HepG2 (cell line): ENCODE data around the gene APOM. TPM values are rescaled to one million over a fixed set of nuclear protein-coding genes. Genes with fewer than 3 reads are reported as not detected.

Experiments used
- ESRRA ChIP-seq: sonication (generic); formaldehyde crosslinking; IDR thresholded peaks from 2 replicates; pipeline ENCODE4 v1.5.1; 2020; ENCODE audit warnings: mild to moderate bottlenecking, low read depth, missing genetic modification reagents
- FOSL2 ChIP-seq: sonication (generic); formaldehyde crosslinking; IDR thresholded peaks from 2 replicates; pipeline ENCODE4 v1.4.0; 2020; ENCODE audit warnings: missing genetic modification reagents
- HOXA9 ChIP-seq: sonication (generic); formaldehyde crosslinking; IDR thresholded peaks from 2 replicates; pipeline ENCODE4 v1.8.1; 2022; ENCODE audit warnings: missing genetic modification reagents, mild to moderate bottlenecking, moderate library complexity, borderline replicate concordance
- KDM2A ChIP-seq: sonication (generic); formaldehyde crosslinking; IDR thresholded peaks from 2 replicates; pipeline ENCODE4 v1.4.0; 2020; ENCODE audit warnings: low read depth, missing genetic modification reagents, borderline replicate concordance
- MIER2 ChIP-seq: IDR thresholded peaks from 2 replicates; pipeline ENCODE4 v1.6.1; 2016; ENCODE audit warnings: missing biosample characterization, missing genetic modification reagents
- MIER3 ChIP-seq: IDR thresholded peaks from 2 replicates; pipeline ENCODE4 v1.6.1; 2016; ENCODE audit warnings: missing compliant biosample characterization, borderline replicate concordance
- NFYB ChIP-seq: sonication (generic); formaldehyde crosslinking; IDR thresholded peaks from 2 replicates; pipeline ENCODE4 v1.4.0; 2020; ENCODE audit warnings: missing genetic modification reagents
- SIX4 ChIP-seq: sonication (generic); formaldehyde crosslinking; IDR thresholded peaks from 2 replicates; pipeline ENCODE4 v1.4.0; 2020; ENCODE audit warnings: missing genetic modification reagents
- SOX5 ChIP-seq: IDR thresholded peaks from 2 replicates; pipeline ENCODE4 v1.6.1; 2016; ENCODE audit warnings: borderline replicate concordance
- TARDBP ChIP-seq: sonication (generic); formaldehyde crosslinking; IDR thresholded peaks from 2 replicates; pipeline ENCODE4 v1.8.0; 2022; ENCODE audit warnings: mild to moderate bottlenecking, missing genetic modification reagents
- ZFP62 ChIP-seq: sonication (generic); formaldehyde crosslinking; IDR thresholded peaks from 2 replicates; pipeline ENCODE4 v1.4.0; 2020; ENCODE audit warnings: missing genetic modification reagents
- ZNF225 ChIP-seq: sonication (generic); formaldehyde crosslinking; IDR thresholded peaks from 2 replicates; pipeline ENCODE4 v1.4.0; 2020; ENCODE audit warnings: mild to moderate bottlenecking, missing genetic modification reagents
- ZNF256 ChIP-seq: sonication (generic); formaldehyde crosslinking; conservative IDR thresholded peaks from 2 replicates; pipeline ENCODE4 v1.4.0; 2020; ENCODE audit warnings: missing genetic modification reagents
- ZNF331 ChIP-seq: sonication (generic); formaldehyde crosslinking; IDR thresholded peaks from 2 replicates; pipeline ENCODE4 v1.4.0; 2020; ENCODE audit warnings: missing genetic modification reagents
- ZNF879 ChIP-seq: sonication (generic); formaldehyde crosslinking; IDR thresholded peaks from 2 replicates; pipeline ENCODE4 v1.8.1; 2023; ENCODE audit warnings: missing genetic modification reagents
- ZUFSP ChIP-seq: sonication (generic); formaldehyde crosslinking; IDR thresholded peaks from 2 replicates; pipeline ENCODE4 v1.9.0; 2021; ENCODE audit warnings: missing genetic modification reagents, mild to moderate bottlenecking, borderline replicate concordance
- polyA plus RNA-seq, 8 experiments: library from polyadenylated mRNA; depleted of rRNA in 3 of 8; stranded (reverse) in 7 of 8; unstranded in 1 of 8; fragments of >200 nt; fragmentation: Illumina TruSeq in 4 of 8; extraction: Trizol in 4 of 8; gene quantifications; 2 replicates each; pipeline versions ENCODE4 v1.2.1 to v1.2.3, GENCODE V29; 2011 to 2016; ENCODE audit warnings: low read depth in 4 of 8, missing spikeins in 1 of 8, mixed read lengths in 1 of 8; ENCODE audit not compliant: insufficient read depth in 1 of 8
- total RNA-seq, 5 experiments: library from RNA; depleted of rRNA; stranded (reverse); fragments of >200 nt; fragmentation: Illumina TruSeq; extraction: Trizol; gene quantifications; 2 replicates each; pipeline ENCODE4 v1.2.3, GENCODE V29; 2016; ENCODE audit warnings: low read depth in 1 of 5
- TF ChIP-seq, protein P1 (sequence below): sonication (generic); formaldehyde crosslinking; conservative IDR thresholded peaks from 2 replicates; pipeline ENCODE4 v1.5.0; 2020; ENCODE audit warnings: missing genetic modification reagents
- TF ChIP-seq, protein P2 (sequence below): IDR thresholded peaks from 2 replicates; pipeline ENCODE4 v1.6.1; 2016
- TF ChIP-seq, protein P3 (sequence below): sonication (generic); formaldehyde crosslinking; IDR thresholded peaks from 2 replicates; pipeline ENCODE4 v1.5.1; 2020; ENCODE audit warnings: mild to moderate bottlenecking, missing genetic modification reagents
- TF ChIP-seq, protein P4 (sequence below): sonication (generic); formaldehyde crosslinking; IDR thresholded peaks from 2 replicates; pipeline ENCODE4 v1.4.0; 2020; ENCODE audit warnings: mild to moderate bottlenecking, missing genetic modification reagents
- TF ChIP-seq, protein P5 (sequence below): sonication (generic); formaldehyde crosslinking; IDR thresholded peaks from 2 replicates; pipeline ENCODE4 v1.8.0; 2022; ENCODE audit warnings: low read depth, missing genetic modification reagents

The APOM gene
- total and polyA plus RNA-seq, 2 of the 13 experiments (the other 11 are each of a cell fraction or from before 2014, with no cell fraction given) = 98.2 to 1,140 TPM

- TF ChIP-seq TARDBP = no peak; the same call in 1 of the 2 replicates
- TF ChIP-seq ZNF256 = no peak
- 0 out of 2 replicates have a peak, but pooled peaks have one; percentile 18 for TF ChIP-seq KDM2A (CRISPR knock-in tag)
- peak; percentile 28; the same call in 1 of the 2 replicates for TF ChIP-seq SOX5 (CRISPR knock-in tag)
- TF ChIP-seq ZNF331 (CRISPR knock-in tag) = no peak
- no peak for TF ChIP-seq FOSL2
- TF ChIP-seq HOXA9 (CRISPR knock-in tag) = 0 out of 2 replicates have a peak, but pooled peaks have one; percentile 22
- TF ChIP-seq, protein P1, sequence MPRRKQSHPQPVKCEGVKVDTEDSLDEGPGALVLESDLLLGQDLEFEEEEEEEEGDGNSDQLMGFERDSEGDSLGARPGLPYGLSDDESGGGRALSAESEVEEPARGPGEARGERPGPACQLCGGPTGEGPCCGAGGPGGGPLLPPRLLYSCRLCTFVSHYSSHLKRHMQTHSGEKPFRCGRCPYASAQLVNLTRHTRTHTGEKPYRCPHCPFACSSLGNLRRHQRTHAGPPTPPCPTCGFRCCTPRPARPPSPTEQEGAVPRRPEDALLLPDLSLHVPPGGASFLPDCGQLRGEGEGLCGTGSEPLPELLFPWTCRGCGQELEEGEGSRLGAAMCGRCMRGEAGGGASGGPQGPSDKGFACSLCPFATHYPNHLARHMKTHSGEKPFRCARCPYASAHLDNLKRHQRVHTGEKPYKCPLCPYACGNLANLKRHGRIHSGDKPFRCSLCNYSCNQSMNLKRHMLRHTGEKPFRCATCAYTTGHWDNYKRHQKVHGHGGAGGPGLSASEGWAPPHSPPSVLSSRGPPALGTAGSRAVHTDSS (CRISPR knock-in tag) = no peak
- peak; percentile 59 for TF ChIP-seq NFYB
- TF ChIP-seq, protein P2, sequence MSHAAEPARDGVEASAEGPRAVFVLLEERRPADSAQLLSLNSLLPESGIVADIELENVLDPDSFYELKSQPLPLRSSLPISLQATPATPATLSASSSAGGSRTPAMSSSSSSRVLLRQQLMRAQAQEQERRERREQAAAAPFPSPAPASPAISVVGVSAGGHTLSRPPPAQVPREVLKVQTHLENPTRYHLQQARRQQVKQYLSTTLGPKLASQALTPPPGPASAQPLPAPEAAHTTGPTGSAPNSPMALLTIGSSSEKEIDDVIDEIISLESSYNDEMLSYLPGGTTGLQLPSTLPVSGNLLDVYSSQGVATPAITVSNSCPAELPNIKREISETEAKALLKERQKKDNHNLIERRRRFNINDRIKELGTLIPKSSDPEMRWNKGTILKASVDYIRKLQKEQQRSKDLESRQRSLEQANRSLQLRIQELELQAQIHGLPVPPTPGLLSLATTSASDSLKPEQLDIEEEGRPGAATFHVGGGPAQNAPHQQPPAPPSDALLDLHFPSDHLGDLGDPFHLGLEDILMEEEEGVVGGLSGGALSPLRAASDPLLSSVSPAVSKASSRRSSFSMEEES (CRISPR knock-in tag) = peak; percentile 72
- TF ChIP-seq, protein P3, sequence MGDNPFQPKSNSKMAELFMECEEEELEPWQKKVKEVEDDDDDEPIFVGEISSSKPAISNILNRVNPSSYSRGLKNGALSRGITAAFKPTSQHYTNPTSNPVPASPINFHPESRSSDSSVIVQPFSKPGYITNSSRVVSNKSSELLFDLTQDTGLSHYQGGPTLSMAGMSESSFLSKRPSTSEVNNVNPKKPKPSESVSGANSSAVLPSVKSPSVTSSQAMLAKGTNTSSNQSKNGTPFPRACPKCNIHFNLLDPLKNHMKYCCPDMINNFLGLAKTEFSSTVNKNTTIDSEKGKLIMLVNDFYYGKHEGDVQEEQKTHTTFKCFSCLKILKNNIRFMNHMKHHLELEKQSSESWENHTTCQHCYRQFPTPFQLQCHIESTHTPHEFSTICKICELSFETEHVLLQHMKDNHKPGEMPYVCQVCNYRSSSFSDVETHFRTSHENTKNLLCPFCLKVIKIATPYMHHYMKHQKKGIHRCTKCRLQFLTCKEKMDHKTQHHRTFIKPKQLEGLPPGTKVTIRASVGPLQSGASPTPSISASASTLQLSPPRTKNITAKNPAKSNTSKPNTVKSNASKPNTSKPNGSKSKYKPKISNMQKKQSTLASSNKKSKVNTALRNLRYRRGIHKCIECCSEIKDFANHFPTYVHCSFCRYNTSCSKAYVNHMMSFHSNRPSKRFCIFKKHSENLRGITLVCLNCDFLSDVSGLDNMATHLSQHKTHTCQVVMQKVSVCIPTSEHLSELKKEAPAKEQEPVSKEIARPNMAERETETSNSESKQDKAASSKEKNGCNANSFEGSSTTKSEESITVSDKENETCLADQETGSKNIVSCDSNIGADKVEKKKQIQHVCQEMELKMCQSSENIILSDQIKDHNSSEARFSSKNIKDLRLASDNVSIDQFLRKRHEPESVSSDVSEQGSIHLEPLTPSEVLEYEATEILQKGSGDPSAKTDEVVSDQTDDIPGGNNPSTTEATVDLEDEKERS (CRISPR knock-in tag) = no peak
- no peak for TF ChIP-seq ZNF879
- TF ChIP-seq MIER2 (CRISPR knock-in tag) = no peak
- TF ChIP-seq, protein P4, sequence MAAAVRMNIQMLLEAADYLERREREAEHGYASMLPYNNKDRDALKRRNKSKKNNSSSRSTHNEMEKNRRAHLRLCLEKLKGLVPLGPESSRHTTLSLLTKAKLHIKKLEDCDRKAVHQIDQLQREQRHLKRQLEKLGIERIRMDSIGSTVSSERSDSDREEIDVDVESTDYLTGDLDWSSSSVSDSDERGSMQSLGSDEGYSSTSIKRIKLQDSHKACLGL (CRISPR knock-in tag) = 0 out of 2 replicates have a peak, but pooled peaks have one; percentile 23
- no peak for TF ChIP-seq ZNF225 (CRISPR knock-in tag)
- no peak for TF ChIP-seq SIX4 (CRISPR knock-in tag)
- no peak for TF ChIP-seq ZFP62
- 0 out of 2 replicates have a peak, but pooled peaks have one; percentile 3 for TF ChIP-seq ESRRA (CRISPR knock-in tag)
- no peak for TF ChIP-seq MIER3
- no peak for TF ChIP-seq ZUFSP (CRISPR knock-in tag)
- TF ChIP-seq, protein P5, sequence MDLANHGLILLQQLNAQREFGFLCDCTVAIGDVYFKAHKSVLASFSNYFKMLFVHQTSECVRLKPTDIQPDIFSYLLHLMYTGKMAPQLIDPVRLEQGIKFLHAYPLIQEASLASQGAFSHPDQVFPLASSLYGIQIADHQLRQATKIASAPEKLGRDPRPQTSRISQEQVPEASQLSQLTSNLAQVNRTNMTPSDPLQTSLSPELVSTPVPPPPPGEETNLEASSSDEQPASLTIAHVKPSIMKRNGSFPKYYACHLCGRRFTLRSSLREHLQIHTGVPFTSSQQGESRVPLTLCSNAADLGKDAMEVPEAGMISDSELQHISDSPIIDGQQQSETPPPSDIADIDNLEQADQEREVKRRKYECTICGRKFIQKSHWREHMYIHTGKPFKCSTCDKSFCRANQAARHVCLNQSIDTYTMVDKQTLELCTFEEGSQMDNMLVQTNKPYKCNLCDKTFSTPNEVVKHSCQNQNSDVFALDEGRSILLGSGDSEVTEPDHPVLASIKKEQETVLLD (CRISPR knock-in tag) = no peak; the same call in 1 of the 2 replicates
These were observed 4.0 kb upstream of the APOM start (continued) for GRCh38 chr6:31651602-31652191.
